ENCODE data around the gene AKT2. TPM values are rescaled to one million over a fixed set of nuclear protein-coding genes. Genes with fewer than 3 reads are reported as not detected.

Gene AKT2
- total RNA-seq, 1 experiment from 2014 or later: 53.8 TPM

GRCh38 chr19:40264314-40265054 is 20.7 kb downstream of the AKT2 start:
- no peak for DNase-seq (ENCODE audit: low read depth, low spot score)
- in situ Hi-C loops (cut with HindIII; ENCODE audit: low pct_unique_long_range_greater_than_20kb, low sequenced_read_pairs): no loop called here

GRCh38 chr19:40263440-40264313 is 21.5 kb downstream of the AKT2 start:
- DNase-seq (ENCODE audit: low read depth, low spot score): no peak
- in situ Hi-C loops (cut with HindIII; ENCODE audit: low pct_unique_long_range_greater_than_20kb, low sequenced_read_pairs): no loop called here

GRCh38 chr19:40262422-40262821 is 22.7 kb downstream of the AKT2 start:
- DNase-seq (ENCODE audit: low read depth, low spot score): no peak
- in situ Hi-C loops (cut with HindIII; ENCODE audit: low pct_unique_long_range_greater_than_20kb, low sequenced_read_pairs): no loop called here

DNA sequence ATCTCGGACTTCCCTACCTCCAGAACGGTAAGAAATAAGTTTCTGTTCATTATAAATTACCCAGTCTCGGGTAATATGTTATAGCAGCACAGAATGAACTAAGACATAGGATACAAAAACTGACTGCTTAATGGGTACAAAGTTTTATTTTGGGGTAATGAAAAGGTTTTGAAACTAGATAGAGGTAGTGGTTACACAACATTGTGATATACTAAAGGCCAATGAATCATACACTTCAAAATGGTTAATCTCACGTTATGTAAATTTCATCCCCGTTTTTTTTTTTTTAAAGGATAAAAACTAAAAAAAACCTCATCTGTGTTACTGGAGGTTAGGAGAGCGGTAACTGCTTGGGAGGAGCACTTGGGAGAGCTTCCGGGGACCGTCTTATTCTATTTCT is 23.5 kb downstream of the AKT2 start:
- in situ Hi-C loops (cut with HindIII; ENCODE audit: low pct_unique_long_range_greater_than_20kb, low sequenced_read_pairs): no loop called here
- DNase-seq (ENCODE audit: low read depth, low spot score): no peak

DNA sequence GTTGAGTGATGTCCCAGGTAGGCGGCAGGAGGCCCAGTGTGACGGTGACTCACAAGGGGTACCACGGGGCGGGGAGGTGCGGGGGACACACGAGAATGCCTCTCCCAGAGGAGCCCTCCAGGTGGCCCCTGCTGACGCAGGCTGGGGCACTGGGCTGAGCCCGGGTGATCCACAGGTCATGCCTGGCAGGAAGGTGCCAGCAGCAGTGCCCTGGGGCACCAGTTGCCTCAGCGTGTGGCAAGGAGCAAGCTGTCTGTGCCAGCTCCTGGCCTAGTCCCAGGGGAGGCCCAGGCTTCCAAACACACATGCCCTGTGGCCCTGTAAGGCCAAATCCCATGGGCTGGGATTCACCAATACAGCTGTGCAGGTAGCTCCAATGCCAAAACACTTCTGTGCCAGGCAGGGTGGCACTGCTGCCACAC is 28.0 kb downstream of the AKT2 start:
- in situ Hi-C loops (cut with HindIII; ENCODE audit: low pct_unique_long_range_greater_than_20kb, low sequenced_read_pairs): no loop called here
- no peak for DNase-seq (ENCODE audit: low read depth, low spot score)

GRCh38 chr19:40256512-40256911 is 28.6 kb downstream of the AKT2 start:
- in situ Hi-C loops (cut with HindIII; ENCODE audit: low pct_unique_long_range_greater_than_20kb, low sequenced_read_pairs): no loop called here
- DNase-seq (ENCODE audit: low read depth, low spot score): no peak

DNA sequence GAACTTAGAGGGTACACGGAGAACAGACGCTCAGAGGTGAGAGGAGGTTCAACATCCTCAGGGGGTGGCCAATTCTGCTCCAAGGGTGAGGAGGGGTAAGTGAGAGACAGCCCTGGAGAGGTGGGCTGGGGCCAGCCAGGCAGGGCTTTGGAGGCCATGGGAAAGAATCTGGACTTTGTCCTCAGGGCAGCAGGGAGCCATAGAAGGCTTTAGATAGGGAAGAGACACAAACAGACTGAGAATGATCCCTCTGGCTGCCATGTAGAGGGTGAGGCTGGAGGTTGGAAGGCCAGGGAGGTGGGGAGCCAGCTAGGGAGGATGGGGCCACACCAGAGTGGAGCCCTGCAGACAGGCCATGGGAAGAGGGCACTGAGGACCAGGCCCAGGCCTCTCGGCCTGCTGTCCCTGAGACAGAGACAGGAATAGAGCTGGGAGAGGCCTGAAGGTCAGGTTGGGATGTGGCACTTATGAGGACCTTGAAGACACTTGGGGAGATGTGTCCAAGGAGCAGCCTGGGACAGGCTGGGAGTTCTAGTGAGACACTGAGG is 29.5 kb downstream of the AKT2 start:
- in situ Hi-C loops (cut with HindIII; ENCODE audit: low pct_unique_long_range_greater_than_20kb, low sequenced_read_pairs): no loop called here

DNA sequence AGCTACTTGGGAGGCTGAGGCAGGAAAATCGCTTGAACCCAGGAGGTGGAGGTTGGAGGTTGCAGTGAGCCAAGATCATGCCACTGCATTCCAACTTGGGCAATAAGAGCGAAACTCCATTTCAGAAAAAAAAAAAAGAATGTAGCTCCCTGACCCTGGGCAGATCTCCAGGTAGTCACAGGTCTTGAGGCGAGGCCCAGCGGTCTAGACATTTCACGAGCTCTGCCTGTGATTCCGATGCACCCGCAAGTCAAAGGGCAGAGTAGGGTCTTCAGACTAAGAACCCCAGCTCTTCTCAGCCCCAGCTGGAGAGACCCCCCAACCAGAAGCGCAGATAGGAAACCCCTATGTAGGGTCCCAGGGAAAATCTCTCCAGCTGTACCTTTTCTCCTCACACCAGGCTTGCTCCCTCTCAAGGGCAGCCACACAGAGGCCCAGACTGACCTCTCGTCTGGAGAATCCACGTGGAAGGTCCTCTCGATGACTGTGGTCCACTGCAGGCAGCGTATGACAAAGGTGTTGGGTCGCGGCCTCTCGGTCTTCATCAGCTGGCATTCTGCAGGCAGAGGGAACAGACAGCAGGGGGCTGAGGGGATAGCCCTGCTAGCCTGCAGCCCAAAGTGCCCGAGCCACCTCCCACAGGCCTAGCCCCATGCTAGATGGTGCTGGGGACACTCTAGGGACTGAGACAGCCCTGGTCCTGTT is 30.3 kb downstream of the AKT2 start:
- DNase-seq (ENCODE audit: low read depth, low spot score): no peak
- in situ Hi-C loops (cut with HindIII; ENCODE audit: low pct_unique_long_range_greater_than_20kb, low sequenced_read_pairs): no loop called here

More for the DNA sequence above, 29.5 kb downstream of the AKT2 start:
- DNase-seq (ENCODE audit: low read depth, low spot score): no peak

GRCh38 chr19:40253611-40254092 is 31.5 kb downstream of the AKT2 start:
- DNase-seq (ENCODE audit: low read depth, low spot score): peak; percentile 28
- in situ Hi-C loops (cut with HindIII; ENCODE audit: low pct_unique_long_range_greater_than_20kb, low sequenced_read_pairs): no loop called here

GRCh38 chr19:40252395-40252794 is 32.8 kb downstream of the AKT2 start:
- in situ Hi-C loops (cut with HindIII; ENCODE audit: low pct_unique_long_range_greater_than_20kb, low sequenced_read_pairs): no loop called here
- DNase-seq (ENCODE audit: low read depth, low spot score): no peak

GRCh38 chr19:40251991-40252390 is 33.2 kb downstream of the AKT2 start:
- in situ Hi-C loops (cut with HindIII; ENCODE audit: low pct_unique_long_range_greater_than_20kb, low sequenced_read_pairs): no loop called here

DNA sequence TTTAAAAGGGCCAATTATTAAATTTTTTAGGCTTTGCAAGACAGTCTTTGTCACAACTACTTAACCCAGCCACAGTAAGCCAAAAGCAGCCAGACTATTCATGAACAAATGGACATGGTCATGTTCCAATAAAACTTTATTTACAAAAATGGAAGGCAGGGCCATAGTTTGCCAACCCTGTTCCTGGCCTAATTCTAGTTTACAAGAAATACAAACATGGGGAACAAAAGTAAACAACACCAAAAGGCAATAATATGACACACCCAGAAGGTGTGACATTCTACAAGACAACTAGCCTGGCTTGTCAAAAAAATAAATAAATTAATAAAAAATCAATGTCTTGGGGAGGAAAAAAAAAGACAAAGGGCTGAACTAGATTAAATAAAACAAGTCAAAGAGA is 33.9 kb downstream of the AKT2 start:
- in situ Hi-C loops (cut with HindIII; ENCODE audit: low pct_unique_long_range_greater_than_20kb, low sequenced_read_pairs): no loop called here

More at GRCh38 chr19:40251991-40252390, 33.2 kb downstream of the AKT2 start:
- DNase-seq (ENCODE audit: low read depth, low spot score): no peak

GRCh38 chr19:40249781-40250180 is 35.4 kb downstream of the AKT2 start:
- DNase-seq (ENCODE audit: low read depth, low spot score): no peak
- in situ Hi-C loops (cut with HindIII; ENCODE audit: low pct_unique_long_range_greater_than_20kb, low sequenced_read_pairs): no loop called here

More for the DNA sequence above, 33.9 kb downstream of the AKT2 start:
- no peak for DNase-seq (ENCODE audit: low read depth, low spot score)

- in situ Hi-C loops (cut with HindIII; ENCODE audit: low pct_unique_long_range_greater_than_20kb, low sequenced_read_pairs): no loop called here
- DNase-seq (ENCODE audit: low read depth, low spot score): no peak
Observed at GRCh38 chr19:40249201-40249600, 35.9 kb downstream of the AKT2 start.

DNA sequence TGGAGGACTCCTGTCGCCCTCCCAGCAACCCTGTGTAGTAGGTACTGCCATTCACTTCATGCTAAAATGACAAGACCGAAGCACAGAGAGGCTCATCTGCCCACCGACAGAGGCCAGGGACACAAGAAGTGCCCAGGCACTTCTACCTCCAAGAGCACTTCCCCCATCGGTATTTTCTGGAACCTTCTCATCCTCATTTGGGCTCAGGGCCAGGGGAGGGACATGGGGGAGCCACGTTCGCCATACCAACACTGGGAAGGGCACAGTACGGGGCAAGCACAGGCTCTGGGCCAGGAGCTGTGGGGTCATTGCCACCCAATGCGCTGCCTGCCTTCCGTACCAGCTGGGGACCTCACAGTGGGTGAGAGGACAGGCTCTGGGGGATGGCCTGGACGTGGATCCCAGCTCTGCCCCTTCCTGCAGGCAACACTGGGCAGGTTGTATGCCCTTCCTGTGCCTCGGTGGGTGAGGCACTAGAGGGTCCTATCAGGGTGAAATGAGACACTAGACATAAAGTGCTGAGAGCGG is 37.3 kb downstream of the AKT2 start:
- no peak for DNase-seq (ENCODE audit: low read depth, low spot score)
- in situ Hi-C loops (cut with HindIII; ENCODE audit: low pct_unique_long_range_greater_than_20kb, low sequenced_read_pairs): no loop called here

DNA sequence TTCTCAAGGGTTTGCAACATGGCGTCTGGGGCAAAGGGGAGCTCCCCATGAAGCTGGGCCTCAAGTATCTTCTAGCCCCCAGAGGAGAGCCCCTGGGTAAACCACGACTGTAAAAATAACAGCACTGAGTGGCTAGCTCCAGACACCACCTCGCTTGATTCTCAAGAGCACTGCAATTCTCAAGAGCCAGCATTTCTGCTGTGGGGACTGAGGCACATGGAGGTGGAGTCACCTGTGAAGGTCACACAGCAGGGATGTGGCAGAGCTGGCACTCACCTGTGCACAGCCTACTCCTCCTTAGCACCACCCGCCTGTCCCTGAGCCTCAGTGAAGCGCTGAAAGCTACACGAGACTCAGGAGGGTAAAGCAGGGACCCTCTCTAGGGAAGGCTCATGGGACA is 38.0 kb downstream of the AKT2 start:
- no peak for DNase-seq (ENCODE audit: low read depth, low spot score)
- in situ Hi-C loops (cut with HindIII; ENCODE audit: low pct_unique_long_range_greater_than_20kb, low sequenced_read_pairs): no loop called here

GRCh38 chr19:40246292-40247073 is 38.7 kb downstream of the AKT2 start:
- in situ Hi-C loops (cut with HindIII; ENCODE audit: low pct_unique_long_range_greater_than_20kb, low sequenced_read_pairs): no loop called here
- DNase-seq (ENCODE audit: low read depth, low spot score): no peak
